ENCODE measurements around the gene SGK1.

SGK1 gene

DNA sequence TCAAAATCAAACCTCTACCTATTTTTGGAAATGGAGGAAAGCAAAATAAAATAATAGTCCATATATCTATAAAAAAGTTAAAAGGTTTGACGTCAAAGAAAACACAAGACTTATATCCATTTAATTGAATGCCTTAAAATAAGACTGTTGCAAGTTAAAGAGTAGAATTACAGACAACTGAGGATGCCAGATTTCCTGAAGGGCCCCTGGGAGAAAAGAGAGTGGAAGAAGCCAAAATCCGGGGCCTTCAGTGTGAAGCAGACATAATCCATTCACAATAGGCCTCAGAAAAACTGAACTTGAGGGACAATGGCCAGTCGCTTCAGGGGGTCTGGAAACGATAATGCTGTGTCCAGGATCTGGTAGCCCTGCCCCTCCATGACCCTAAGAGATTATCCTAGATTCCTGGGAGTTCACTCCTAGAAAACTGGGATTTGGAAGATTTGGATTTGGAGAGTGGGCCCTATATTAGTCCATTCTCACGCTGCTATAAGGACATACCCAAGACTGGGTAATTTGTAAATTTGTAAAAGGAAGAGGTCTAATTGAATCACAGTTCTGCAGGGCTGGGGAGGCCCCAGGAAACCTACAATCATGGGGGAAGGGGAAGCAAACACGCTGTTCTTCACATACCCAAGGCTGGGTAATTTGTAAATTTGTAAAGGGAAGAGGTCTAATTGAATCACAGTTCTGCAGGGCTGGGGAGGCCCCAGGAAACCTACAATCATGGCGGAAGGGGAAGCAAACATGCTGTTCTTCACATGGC lies 171.5 kb downstream of the SGK1 start (continued):
- TF ChIP-seq ZNF600 (tag by site-specific recombination; IDR thresholded peaks at IDR 0.05), result no peak
- no peak for TF ChIP-seq SCRT1 (tag by site-specific recombination; IDR thresholded peaks at IDR 0.05; ENCODE audit: borderline replicate concordance)
- TF ChIP-seq ZNF274 (IDR thresholded peaks at IDR 0.05; ENCODE audit: low read length), result no peak
- TF ChIP-seq ZNF274 (tag by site-specific recombination; IDR thresholded peaks at IDR 0.05; ENCODE audit: borderline replicate concordance), result no peak
- TF ChIP-seq, protein P1, sequence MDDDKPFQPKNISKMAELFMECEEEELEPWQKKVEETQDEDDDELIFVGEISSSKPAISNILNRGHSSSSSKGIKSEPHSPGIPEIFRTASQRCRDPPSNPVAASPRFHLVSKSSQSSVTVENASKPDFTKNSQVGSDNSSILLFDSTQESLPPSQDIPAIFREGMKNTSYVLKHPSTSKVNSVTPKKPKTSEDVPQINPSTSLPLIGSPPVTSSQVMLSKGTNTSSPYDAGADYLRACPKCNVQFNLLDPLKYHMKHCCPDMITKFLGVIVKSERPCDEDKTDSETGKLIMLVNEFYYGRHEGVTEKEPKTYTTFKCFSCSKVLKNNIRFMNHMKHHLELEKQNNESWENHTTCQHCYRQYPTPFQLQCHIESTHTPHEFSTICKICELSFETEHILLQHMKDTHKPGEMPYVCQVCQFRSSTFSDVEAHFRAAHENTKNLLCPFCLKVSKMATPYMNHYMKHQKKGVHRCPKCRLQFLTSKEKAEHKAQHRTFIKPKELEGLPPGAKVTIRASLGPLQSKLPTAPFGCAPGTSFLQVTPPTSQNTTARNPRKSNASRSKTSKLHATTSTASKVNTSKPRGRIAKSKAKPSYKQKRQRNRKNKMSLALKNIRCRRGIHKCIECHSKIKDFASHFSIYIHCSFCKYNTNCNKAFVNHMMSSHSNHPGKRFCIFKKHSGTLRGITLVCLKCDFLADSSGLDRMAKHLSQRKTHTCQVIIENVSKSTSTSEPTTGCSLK (tag by site-specific recombination; IDR thresholded peaks at IDR 0.05), result no peak
- no peak for TF ChIP-seq HOXA7 (CRISPR knock-in tag; IDR thresholded peaks at IDR 0.05; ENCODE audit: borderline replicate concordance)

DNA sequence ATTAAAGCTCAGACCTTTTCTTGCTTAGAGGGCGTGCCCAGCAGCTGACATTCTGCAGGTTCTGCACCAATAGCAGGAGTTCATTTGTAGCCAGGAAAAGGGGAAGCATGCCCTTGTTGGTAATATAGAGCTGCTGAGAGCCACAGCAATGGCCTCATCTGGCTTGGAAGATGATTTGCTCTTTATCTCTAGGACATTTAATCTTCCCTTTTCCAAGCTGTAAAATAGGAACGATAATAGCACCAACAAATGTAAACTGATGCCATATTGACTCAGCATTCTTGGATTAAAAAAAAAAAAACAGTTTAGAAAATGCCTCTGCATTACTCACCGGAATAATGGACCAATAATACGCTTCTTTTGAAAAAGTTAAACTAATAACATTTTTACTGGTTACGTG lies 172.1 kb downstream of the SGK1 start:
- ChIA-PET CTCF (interaction anchor here (1.1 to 4.1 kb wide), 5 partner anchors 8 to 737 kb away, joined by 4 to 44 read pairs (median 10); no protein-coding TSS in a partner anchor), POLR2A (no interaction called here)
- TF ChIP-seq, protein P2, sequence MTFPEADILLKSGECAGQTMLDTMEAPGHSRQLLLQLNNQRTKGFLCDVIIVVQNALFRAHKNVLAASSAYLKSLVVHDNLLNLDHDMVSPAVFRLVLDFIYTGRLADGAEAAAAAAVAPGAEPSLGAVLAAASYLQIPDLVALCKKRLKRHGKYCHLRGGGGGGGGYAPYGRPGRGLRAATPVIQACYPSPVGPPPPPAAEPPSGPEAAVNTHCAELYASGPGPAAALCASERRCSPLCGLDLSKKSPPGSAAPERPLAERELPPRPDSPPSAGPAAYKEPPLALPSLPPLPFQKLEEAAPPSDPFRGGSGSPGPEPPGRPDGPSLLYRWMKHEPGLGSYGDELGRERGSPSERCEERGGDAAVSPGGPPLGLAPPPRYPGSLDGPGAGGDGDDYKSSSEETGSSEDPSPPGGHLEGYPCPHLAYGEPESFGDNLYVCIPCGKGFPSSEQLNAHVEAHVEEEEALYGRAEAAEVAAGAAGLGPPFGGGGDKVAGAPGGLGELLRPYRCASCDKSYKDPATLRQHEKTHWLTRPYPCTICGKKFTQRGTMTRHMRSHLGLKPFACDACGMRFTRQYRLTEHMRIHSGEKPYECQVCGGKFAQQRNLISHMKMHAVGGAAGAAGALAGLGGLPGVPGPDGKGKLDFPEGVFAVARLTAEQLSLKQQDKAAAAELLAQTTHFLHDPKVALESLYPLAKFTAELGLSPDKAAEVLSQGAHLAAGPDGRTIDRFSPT (tag by site-specific recombination; IDR thresholded peaks at IDR 0.05), result no peak
- TF ChIP-seq ZNF433 (tag by site-specific recombination; IDR thresholded peaks at IDR 0.05; ENCODE audit: low read depth) (no peak), ZNF132 (tag by site-specific recombination; IDR thresholded peaks at IDR 0.05; ENCODE audit: borderline replicate concordance) (no peak), ZNF544 (tag by site-specific recombination; IDR thresholded peaks at IDR 0.05) (no peak), SCRT2 (tag by site-specific recombination; IDR thresholded peaks at IDR 0.05) (no peak), KLF9 (tag by site-specific recombination; IDR thresholded peaks at IDR 0.05; ENCODE audit: low read depth) (0 out of 2 replicates have a peak, but pooled peaks have one; percentile 15), MZF1 (tag by site-specific recombination; IDR thresholded peaks at IDR 0.05; ENCODE audit: borderline replicate concordance) (peak; percentile 85; the same call in 1 of the 2 replicates), ZFP69B (tag by site-specific recombination; IDR thresholded peaks at IDR 0.05) (no peak), ZNF837 (tag by site-specific recombination; IDR thresholded peaks at IDR 0.05) (no peak), ZBTB21 (tag by site-specific recombination; IDR thresholded peaks at IDR 0.05) (no peak), WT1 (tag by site-specific recombination; IDR thresholded peaks at IDR 0.05) (no peak), ZNF561 (tag by site-specific recombination; IDR thresholded peaks at IDR 0.05; ENCODE audit: borderline replicate concordance) (no peak), ZBTB17 (tag by site-specific recombination; IDR thresholded peaks at IDR 0.05) (0 out of 2 replicates have a peak, but pooled peaks have one; percentile 13), ZXDB (tag by site-specific recombination; IDR thresholded peaks at IDR 0.05) (no peak), ZNF660 (tag by site-specific recombination; IDR thresholded peaks at IDR 0.05) (no peak), YY1 (tag by site-specific recombination; IDR thresholded peaks at IDR 0.05) (no peak)
- TF ChIP-seq, protein P3, sequence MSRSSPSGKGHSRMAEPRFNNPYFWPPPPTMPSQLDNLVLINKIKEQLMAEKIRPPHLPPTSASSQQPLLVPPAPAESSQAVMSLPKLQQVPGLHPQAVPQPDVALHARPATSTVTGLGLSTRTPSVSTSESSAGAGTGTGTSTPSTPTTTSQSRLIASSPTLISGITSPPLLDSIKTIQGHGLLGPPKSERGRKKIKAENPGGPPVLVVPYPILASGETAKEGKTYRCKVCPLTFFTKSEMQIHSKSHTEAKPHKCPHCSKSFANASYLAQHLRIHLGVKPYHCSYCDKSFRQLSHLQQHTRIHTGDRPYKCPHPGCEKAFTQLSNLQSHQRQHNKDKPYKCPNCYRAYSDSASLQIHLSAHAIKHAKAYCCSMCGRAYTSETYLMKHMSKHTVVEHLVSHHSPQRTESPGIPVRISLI (tag by site-specific recombination; IDR thresholded peaks at IDR 0.05), result no peak

More for the DNA sequence above, 172.1 kb downstream of the SGK1 start:
- Histone ChIP-seq H3K36me3 (ENCODE audit: control insufficient read depth in 2 of 2, insufficient read depth in 1 of 2, low read length in 2 of 2) (no peaks in the 10 kb centered on the region), H3K4me3 (ENCODE audit: low read depth, low read length) (no peak overlapping the region), H3K9me3 (ENCODE audit: control insufficient read depth, insufficient read depth, low read depth, low read length) (no peaks in the 10 kb centered on the region), H3K27ac (ENCODE audit: extremely low read depth, low read depth, low read length) (no peak overlapping the region), H3K4me1 (ENCODE audit: control insufficient read depth, insufficient read depth, low read length) (no peaks in the 10 kb centered on the region)

Measured in HEK293 (cell line).